ENCODE results near the gene TCF3.
A peak's percentile ranks its signal among the peaks of the same experiment; 100 is the strongest.

The TCF3 gene

GRCh38 chr19:1671716-1672037, 19.3 kb upstream of the TCF3 start:
- TF ChIP-seq REST (IDR thresholded peaks at IDR 0.05; ENCODE audit: low read depth): no peak
- no peak for TF ChIP-seq TEAD4 (IDR thresholded peaks at IDR 0.05)
- TF ChIP-seq TCF12 (IDR thresholded peaks at IDR 0.05; ENCODE audit: low read depth): no peak
- no peak for TF ChIP-seq YY1 (IDR thresholded peaks at IDR 0.05; ENCODE audit: low read depth)
- no peak for TF ChIP-seq CREB1 (IDR thresholded peaks at IDR 0.05; ENCODE audit: low read depth)
- TF ChIP-seq TAF1 (IDR thresholded peaks at IDR 0.05; ENCODE audit: low read depth): no peak
- TF ChIP-seq EGR1 (IDR thresholded peaks at IDR 0.05): no peak
- no peak for TF ChIP-seq NFIC (IDR thresholded peaks at IDR 0.05)
- no peak for TF ChIP-seq ZBTB7A (IDR thresholded peaks at IDR 0.05; ENCODE audit: low read depth)
- no peak for TF ChIP-seq FOXM1 (IDR thresholded peaks at IDR 0.05; ENCODE audit: borderline replicate concordance, low read depth)

DNA sequence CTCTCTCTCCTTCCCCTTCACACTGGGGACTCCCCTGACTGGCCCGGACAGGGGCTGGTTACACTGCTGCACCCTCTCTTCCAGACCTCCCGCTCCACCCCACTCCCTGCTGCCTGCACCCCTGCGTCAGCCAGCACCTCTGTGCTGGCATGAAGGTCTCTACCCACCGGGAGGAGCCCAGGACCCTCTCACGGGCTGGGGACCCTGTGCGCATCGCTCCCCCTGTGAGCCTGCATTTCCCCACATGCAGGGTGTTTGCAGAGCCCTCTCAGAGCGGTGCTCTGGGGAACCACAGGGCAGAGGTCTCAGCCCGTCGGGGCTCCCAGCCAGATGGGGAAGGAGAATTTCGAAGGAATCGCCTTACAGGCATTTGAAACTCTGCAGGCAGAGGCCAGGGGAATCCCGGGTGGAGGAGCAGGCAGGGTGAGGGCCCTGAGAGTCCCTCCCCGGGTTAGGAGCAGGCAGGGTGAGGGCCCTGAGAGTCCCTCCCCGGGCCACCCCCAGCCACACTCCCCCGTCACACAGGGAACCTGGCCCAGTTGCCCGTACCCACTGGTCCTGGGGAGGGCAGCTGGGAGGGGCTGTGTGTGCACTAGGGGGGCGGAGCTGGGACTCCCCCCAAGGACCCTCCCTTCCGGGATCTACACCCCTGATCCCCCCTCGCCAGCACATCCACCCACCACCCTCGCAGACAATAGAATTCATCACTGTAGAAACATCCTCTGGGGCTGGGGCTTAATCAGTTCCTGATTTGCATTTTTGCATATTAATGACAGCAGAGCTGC, 16.3 kb upstream of the TCF3 start:
- TF ChIP-seq EGR1 (IDR thresholded peaks at IDR 0.05): no peak
- no peak for TF ChIP-seq CREB1 (IDR thresholded peaks at IDR 0.05; ENCODE audit: low read depth)
- no peak for TF ChIP-seq TEAD4 (IDR thresholded peaks at IDR 0.05)
- TF ChIP-seq ZBTB7A (IDR thresholded peaks at IDR 0.05; ENCODE audit: low read depth): no peak

- TF ChIP-seq FOXM1 (IDR thresholded peaks at IDR 0.05; ENCODE audit: borderline replicate concordance, low read depth) (no peak), USF1 (IDR thresholded peaks at IDR 0.05) (no peak), REST (IDR thresholded peaks at IDR 0.05; ENCODE audit: low read depth) (no peak), NFIC (IDR thresholded peaks at IDR 0.05) (no peak), YY1 (IDR thresholded peaks at IDR 0.05; ENCODE audit: low read depth) (no peak), TEAD4 (IDR thresholded peaks at IDR 0.05) (no peak), ZBTB7A (IDR thresholded peaks at IDR 0.05; ENCODE audit: low read depth) (no peak), MAX (IDR thresholded peaks at IDR 0.05) (no peak), EP300 (IDR thresholded peaks at IDR 0.05; ENCODE audit: borderline replicate concordance) (no peak), TAF1 (IDR thresholded peaks at IDR 0.05; ENCODE audit: low read depth) (no peak), CEBPB (IDR thresholded peaks at IDR 0.05) (no peak), TCF12 (IDR thresholded peaks at IDR 0.05; ENCODE audit: low read depth) (no peak), CREB1 (IDR thresholded peaks at IDR 0.05; ENCODE audit: low read depth) (no peak), EGR1 (IDR thresholded peaks at IDR 0.05) (no peak)
Observed at GRCh38 chr19:1668048-1668485, 15.7 kb upstream of the TCF3 start.

GRCh38 chr19:1665565-1666047, 13.2 kb upstream of the TCF3 start:
- no peak for TF ChIP-seq EGR1 (IDR thresholded peaks at IDR 0.05)
- no peak for TF ChIP-seq MAX (IDR thresholded peaks at IDR 0.05)
- no peak for TF ChIP-seq TAF1 (IDR thresholded peaks at IDR 0.05; ENCODE audit: low read depth)
- TF ChIP-seq FOXM1 (IDR thresholded peaks at IDR 0.05; ENCODE audit: borderline replicate concordance, low read depth): no peak
- peak; percentile 63 for TF ChIP-seq USF1 (IDR thresholded peaks at IDR 0.05)

DNA sequence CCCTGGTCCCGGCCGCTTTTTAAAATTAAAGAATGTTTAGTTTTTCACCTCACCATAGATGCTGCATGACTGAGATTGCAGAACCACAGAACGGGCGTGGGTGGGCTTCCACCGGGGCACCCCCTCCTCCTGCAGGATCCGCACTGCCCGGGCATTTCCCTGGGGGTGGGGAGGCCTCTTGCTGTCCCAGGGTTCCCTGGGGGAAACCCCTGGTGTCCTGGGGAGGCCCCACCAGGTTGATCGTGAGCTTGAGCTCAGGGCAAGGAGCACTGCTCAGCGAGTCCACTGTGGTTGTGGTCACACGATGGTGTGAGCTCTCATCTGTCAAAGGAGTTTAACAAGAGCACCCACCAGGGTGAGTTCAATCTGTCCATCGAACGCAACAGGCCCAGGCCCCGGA, 11.4 kb upstream of the TCF3 start:
- no peak for TF ChIP-seq TCF12 (IDR thresholded peaks at IDR 0.05; ENCODE audit: low read depth)
- no peak for TF ChIP-seq ZBTB7A (IDR thresholded peaks at IDR 0.05; ENCODE audit: low read depth)
- TF ChIP-seq CEBPB (IDR thresholded peaks at IDR 0.05): no peak
- no peak for TF ChIP-seq EP300 (IDR thresholded peaks at IDR 0.05; ENCODE audit: borderline replicate concordance)
- TF ChIP-seq EGR1 (IDR thresholded peaks at IDR 0.05): no peak
- TF ChIP-seq TEAD4 (IDR thresholded peaks at IDR 0.05): no peak
- no peak for TF ChIP-seq RAD21 (IDR thresholded peaks at IDR 0.05; ENCODE audit: low read depth)
- no peak for TF ChIP-seq CREB1 (IDR thresholded peaks at IDR 0.05; ENCODE audit: low read depth)
- no peak for TF ChIP-seq FOXM1 (IDR thresholded peaks at IDR 0.05; ENCODE audit: borderline replicate concordance, low read depth)
- TF ChIP-seq MAX (IDR thresholded peaks at IDR 0.05): no peak
- no peak for TF ChIP-seq YY1 (IDR thresholded peaks at IDR 0.05; ENCODE audit: low read depth)
- TF ChIP-seq USF1 (IDR thresholded peaks at IDR 0.05): no peak
- no peak for TF ChIP-seq NFIC (IDR thresholded peaks at IDR 0.05)
- TF ChIP-seq REST (IDR thresholded peaks at IDR 0.05; ENCODE audit: low read depth): no peak

Measured in Ishikawa (cell line).